Activated CD8-positive, alpha-beta memory T cell treated with anti-CD3 and anti-CD28 coated beads, Interleukin-2, amount 10 ng/mL, durations not matched to agents 7 days and 5 days (primary cell): ENCODE results near the gene FOXO6. TPM values are rescaled to one million over a fixed set of nuclear protein-coding genes. Genes with fewer than 3 reads are reported as not detected.

Experiments
- ATAC-seq: fragments of 150-1000 bp; cut with Tn5 transposase; one replicate; pipeline ENCODE4 v1.10.0; 2021; ENCODE audit warnings: moderate library complexity
- CTCF ChIA-PET: fragments of 350-600 bp; sonication (Branson Sonifier 250); formaldehyde crosslinking; loops from one replicate; lab custom pipeline; 2021; ENCODE audit warnings: antibody characterized with exemption; lab: Charles Lee
- DNase-seq: peaks from one replicate; pipeline ENCODE4 v3.0.0-alpha.2; 2020
- H3K27ac Mint-ChIP-seq: one replicate; pipeline ENCODE4 v1.8.0; 2021; ENCODE audit warnings: mild to moderate bottlenecking, mixed read lengths
- H3K27me3 Mint-ChIP-seq: one replicate; pipeline ENCODE4 v1.8.0; 2021; ENCODE audit warnings: mixed read lengths
- H3K36me3 Mint-ChIP-seq: one replicate; pipeline ENCODE4 v1.8.0; 2021; ENCODE audit warnings: mild to moderate bottlenecking, mixed read lengths
- H3K4me1 Mint-ChIP-seq: one replicate; pipeline ENCODE4 v1.8.0; 2021; ENCODE audit warnings: mixed read lengths
- H3K4me3 Mint-ChIP-seq: one replicate; pipeline ENCODE4 v1.8.0; 2021; ENCODE audit warnings: mild to moderate bottlenecking, moderate library complexity, mixed read lengths
- H3K9me3 Mint-ChIP-seq: one replicate; pipeline ENCODE4 v1.8.0; 2022; ENCODE audit warnings: low read depth, mixed read lengths
- total RNA-seq, 2 experiments: library from RNA; stranded (reverse); gene quantifications; one replicate each; pipeline ENCODE4 v1.2.3, GENCODE V29; 2021

The FOXO6 gene
- total RNA-seq, 2 experiments from 2014 or later = not detected

DNA sequence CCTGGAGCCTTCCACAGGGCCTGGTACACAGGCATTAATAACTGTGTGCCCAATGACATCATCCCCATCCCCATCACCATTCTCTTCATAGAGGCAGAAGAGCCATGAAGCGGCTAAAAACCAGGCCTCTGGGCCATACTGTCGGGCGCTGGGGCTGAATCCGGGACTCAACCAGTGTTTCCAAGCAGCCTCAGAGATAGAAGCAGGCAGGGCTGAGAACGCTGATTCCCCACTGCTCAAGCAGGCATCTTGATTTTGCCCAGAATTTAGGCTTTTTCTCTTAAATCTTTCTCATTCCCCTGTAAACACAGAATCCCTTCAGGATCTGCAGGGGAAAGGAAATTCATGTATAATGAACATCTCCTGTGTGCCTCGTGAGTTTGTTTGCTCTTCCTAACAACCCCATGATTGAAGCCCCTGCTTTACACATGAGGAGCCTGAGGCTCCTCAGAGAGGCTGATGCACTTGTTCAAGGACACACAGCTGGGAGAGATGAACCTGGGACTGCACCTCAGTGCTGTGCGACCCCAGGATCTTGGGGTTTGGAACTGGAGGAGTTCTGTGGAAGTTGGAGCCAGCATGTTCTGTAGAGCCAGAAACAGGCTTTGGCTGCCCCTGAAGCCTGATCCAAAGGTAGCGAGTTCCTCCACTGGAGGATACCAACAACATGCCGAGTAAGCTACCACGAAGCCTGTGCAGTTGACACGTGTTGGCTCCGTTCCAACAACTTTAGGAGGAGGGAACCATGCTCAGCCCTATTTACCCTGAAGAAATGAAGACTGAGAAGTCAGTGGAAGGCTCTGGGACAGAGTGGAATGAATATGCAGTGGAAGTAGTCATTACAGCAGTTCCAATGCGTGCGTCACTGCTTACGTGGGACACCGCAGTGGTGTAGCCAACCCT is 67.8 kb downstream of the FOXO6 start:
- peaks cover 9% of the 10 kb centered on the region for H3K27me3 Mint-ChIP-seq
- H3K4me1 Mint-ChIP-seq = no peaks in the 10 kb centered on the region
- ATAC-seq = no peak
- no peak overlapping the region for H3K4me3 Mint-ChIP-seq
- CTCF ChIA-PET = interaction anchor here (0.6 kb wide), 1 partner anchor 1761 kb away, joined by 8 read pairs; no protein-coding TSS in a partner anchor
- H3K9me3 Mint-ChIP-seq = no peaks in the 10 kb centered on the region
- H3K36me3 Mint-ChIP-seq = no peaks in the 10 kb centered on the region
- no peak for DNase-seq
- H3K27ac Mint-ChIP-seq = no peak overlapping the region

DNA sequence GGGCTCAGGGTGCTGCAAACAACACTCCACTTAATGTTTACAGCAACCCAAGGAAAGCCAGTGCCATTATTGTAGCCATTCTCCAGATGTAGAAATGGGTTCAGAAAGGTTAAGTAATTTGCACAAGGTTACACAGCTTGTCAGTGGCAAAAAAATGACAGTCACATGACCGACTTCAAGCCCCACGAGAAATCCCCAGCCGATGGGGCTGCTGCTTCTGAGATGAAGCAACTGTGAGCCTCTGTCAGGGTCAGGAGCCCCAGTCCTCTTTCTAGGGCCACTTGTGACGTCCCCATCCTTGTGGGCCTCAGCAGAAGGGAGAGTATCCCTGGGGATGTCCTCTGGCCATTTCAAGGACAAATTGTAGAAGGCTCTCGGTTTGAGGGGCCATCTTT is 68.4 kb downstream of the FOXO6 start:
- DNase-seq (no peak), ATAC-seq (no peak)
- no peaks in the 10 kb centered on the region for H3K4me1 Mint-ChIP-seq
- CTCF ChIA-PET = interaction anchor here (1.1 kb wide), 1 partner anchor 34 kb away, joined by 3 read pairs; no protein-coding TSS in a partner anchor
- no peaks in the 10 kb centered on the region for H3K9me3 Mint-ChIP-seq
- no peak overlapping the region for H3K27ac Mint-ChIP-seq
- H3K36me3 Mint-ChIP-seq = no peaks in the 10 kb centered on the region
- no peak overlapping the region for H3K4me3 Mint-ChIP-seq
- peaks cover 14% of the 10 kb centered on the region for H3K27me3 Mint-ChIP-seq

DNA sequence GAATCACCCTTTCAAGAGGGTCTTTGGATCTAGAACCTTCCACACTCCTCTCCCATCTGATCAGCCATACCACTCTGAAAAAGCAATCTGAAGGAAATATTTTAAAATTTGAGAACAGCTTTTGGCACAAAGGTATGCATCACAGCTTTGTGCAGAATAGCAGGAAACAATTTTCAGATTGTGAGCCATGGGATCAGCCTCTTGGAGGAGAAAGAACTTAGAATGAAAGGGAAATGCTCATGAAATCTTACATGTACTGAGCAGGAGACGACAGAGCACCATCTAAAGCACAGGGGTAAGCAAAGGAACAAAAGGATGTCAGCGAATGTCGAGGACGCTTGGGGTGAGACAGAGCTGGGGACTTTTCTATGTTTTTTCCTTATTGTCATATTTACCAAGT is 68.8 kb downstream of the FOXO6 start:
- Mint-ChIP-seq H3K9me3 (no peaks in the 10 kb centered on the region), H3K36me3 (no peaks in the 10 kb centered on the region), H3K27me3 (peaks cover 18% of the 10 kb centered on the region), H3K27ac (no peak overlapping the region), H3K4me3 (no peak overlapping the region), H3K4me1 (no peaks in the 10 kb centered on the region)
- DNase-seq = no peak
- CTCF ChIA-PET = interaction anchor here (1.1 kb wide), 1 partner anchor 34 kb away, joined by 3 read pairs; no protein-coding TSS in a partner anchor
- no peak for ATAC-seq

DNA sequence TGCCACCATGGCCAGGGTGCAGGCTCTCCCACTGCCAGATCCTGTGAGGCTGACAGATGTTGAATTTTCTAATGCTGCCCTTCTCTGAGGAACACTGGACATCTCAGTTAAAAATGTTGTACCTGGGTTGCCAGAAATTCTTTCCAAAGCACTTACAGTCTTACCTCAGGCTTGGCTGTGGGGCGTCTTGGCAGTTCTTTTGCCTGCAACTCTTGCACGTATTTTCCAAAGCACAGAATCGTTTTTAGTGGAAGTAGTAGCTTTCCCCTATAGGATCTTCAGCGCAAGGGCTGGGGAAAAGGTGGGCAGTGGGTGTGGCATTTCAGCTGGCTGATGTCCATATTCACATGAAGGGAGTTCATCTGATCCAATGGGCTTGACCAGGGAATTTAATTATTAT is 69.3 kb downstream of the FOXO6 start:
- H3K9me3 Mint-ChIP-seq = no peaks in the 10 kb centered on the region
- CTCF ChIA-PET = interaction anchor here (1.1 kb wide), 1 partner anchor 35 kb away, joined by 3 read pairs; no protein-coding TSS in a partner anchor
- DNase-seq (no peak), ATAC-seq (no peak)
- no peaks in the 10 kb centered on the region for H3K36me3 Mint-ChIP-seq
- no peak overlapping the region for H3K27ac Mint-ChIP-seq
- H3K27me3 Mint-ChIP-seq = peaks cover 23% of the 10 kb centered on the region
- no peak overlapping the region for H3K4me3 Mint-ChIP-seq
- H3K4me1 Mint-ChIP-seq = no peaks in the 10 kb centered on the region

- no peak for ATAC-seq
- CTCF ChIA-PET = interaction anchor here (0.9 to 1.7 kb wide), 5 partner anchors 9 to 164 kb away, joined by 3 to 4 read pairs (median 4); partner anchors contain the start of gene FOXO6
- no peaks in the 10 kb centered on the region for H3K4me1 Mint-ChIP-seq
- H3K27me3 Mint-ChIP-seq = peaks cover 34% of the 10 kb centered on the region
- H3K36me3 Mint-ChIP-seq = no peaks in the 10 kb centered on the region
- H3K4me3 Mint-ChIP-seq = no peak overlapping the region
- DNase-seq = no peak
- H3K27ac Mint-ChIP-seq = no peak overlapping the region
- no peaks in the 10 kb centered on the region for H3K9me3 Mint-ChIP-seq
Measured at GRCh38 chr1:41431490-41432350, 70.5 kb downstream of the FOXO6 start.

Other genes starting within 250 kb of the FOXO6 start
- 10 to 100 TPM; 20.3 to 30.0 TPM for gene SCMH1, start 119.1 kb upstream of the FOXO6 start, total RNA-seq
- not detected for gene EDN2, start 123.2 kb downstream of the FOXO6 start, total RNA-seq